Measurements from ENCODE around the gene C1QTNF5.
"Not testable (repeated sequence)": the region's sequence is repeated elsewhere in the genome, so short reads cannot be mapped to it uniquely, and the experiment has no call there.

Gene C1QTNF5, protein sequence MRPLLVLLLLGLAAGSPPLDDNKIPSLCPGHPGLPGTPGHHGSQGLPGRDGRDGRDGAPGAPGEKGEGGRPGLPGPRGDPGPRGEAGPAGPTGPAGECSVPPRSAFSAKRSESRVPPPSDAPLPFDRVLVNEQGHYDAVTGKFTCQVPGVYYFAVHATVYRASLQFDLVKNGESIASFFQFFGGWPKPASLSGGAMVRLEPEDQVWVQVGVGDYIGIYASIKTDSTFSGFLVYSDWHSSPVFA

DNA sequence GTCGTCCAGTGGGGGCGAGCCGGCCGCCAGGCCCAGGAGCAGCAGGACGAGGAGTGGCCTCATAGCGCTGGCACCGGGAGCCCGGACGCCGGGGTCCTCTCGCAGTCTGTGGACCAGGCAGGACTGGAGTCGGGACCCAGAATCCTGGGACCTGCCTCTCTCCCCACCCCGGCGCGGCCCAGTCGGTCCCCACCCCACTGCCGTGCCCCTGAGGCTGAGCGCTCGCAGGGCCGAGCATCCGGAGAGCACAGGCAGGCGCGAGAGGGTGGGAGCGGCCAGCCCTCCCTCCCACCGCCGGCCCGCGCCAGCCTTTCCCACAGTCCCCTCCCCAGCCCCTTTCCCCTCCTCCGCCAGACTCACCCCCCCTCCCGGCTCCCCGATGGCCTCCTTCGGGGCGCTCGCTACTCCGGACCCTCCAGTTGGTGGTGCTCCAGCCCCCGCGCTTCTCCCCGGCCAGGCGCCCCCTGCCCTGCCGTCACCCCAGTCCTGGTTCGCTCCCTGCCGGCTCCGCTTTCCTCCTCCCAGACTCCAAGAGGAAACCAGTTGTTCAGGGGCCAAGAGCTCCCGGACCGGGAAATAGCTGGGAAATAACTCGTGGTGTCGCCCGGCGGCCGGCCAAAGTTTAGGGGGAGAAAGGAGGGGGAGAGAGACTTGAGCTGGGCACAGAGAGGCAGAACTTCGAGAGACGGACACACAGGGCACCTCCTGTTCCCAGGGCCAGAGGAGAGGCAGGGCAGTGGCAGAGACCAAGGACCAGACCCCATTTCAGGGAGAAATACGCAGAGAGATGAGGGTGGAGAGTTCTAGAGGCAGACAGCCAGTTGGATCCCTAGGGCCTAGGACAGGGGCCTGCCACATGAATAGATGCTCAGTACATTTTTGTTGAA lies at the start of gene C1QTNF5:
TSS of gene C1QTNF5 (minus strand) at position 549 of the 887 bp plus-strand sequence. CDS start at position 63, 486 bp downstream.
- DNase-seq = no peak

GRCh38 chr11:119389611-119390254 lies 49.0 kb upstream of the C1QTNF5 start:
- DNase-seq = peak in 1 of 2 donors; percentile 18

DNA sequence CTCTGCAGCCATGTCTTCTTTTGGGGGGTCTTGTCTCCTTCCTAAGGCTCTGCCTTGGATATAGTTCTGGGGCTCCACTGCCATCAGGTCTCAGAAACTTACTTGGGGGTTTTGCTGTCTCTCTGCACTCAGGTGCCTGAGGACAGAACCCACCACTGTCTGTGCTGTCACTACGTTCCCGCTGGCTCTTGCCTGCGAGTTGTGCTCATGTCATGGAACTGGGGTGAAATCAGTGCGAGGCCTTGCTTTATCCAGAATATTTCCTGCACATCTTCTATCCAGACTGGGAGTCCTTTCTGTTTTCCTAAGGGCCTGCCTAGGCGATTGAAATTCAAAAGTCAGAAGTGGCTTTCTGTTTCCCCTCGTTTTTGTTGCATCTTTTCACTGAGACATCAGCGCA lies 47.4 kb upstream of the C1QTNF5 start:
- DNase-seq = no peak

GRCh38 chr11:119384332-119384731 lies 43.6 kb upstream of the C1QTNF5 start:
- no peak for DNase-seq

- not testable (repeated sequence) for DNase-seq
These were observed 41.8 kb upstream of the C1QTNF5 start for GRCh38 chr11:119382513-119382912.

- DNase-seq = no peak
These were observed 41.4 kb upstream of the C1QTNF5 start for GRCh38 chr11:119382101-119382500.

DNA sequence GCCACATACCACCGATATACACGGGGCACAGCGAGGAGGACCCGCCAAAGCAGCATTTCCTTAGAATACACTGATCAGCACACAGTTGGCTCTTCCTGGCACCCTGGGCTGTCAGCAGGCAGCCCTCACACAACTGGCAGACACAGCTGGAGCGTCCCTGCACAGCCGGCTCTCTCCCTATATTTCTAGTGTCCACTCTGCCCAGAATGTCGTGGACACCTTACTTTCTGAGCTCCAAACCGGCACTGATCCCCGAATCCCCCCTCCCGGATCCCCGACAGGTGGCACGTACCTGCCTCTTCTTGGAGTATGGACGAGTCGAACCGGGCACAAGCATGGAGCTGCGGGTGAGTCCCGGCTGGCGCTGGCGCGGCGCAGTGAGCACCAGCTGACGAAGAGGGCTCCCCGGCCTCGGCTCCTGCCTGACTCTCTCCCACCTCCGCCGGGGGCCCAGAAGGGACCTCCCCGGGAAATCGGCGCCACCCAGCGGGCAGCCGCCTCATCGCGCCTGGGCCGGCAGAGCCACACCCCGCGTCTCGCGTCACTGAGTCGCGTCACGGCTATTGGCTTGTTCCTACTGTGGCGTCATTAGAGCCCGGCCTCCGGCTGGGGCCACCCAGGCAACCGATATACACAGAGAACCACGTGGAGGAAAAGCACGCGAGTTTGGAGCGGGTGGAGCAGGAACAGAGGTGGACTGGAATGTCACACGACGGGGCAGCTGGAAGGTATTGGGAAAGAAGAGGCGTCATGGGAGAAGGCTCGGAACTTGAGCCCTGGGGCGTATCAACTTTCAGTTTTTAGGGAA lies 40.7 kb upstream of the C1QTNF5 start, which contains the start of gene USP2:
TSS of gene USP2 (minus strand) at position 510 of the 808 bp plus-strand sequence. CDS start 8,210 bp downstream, outside the sequence.
- peak; percentile 97 for DNase-seq

- DNase-seq = peak in 1 of 2 donors; percentile 16
These were observed 40.1 kb upstream of the C1QTNF5 start for GRCh38 chr11:119380827-119381180.

GRCh38 chr11:119380160-119380826 lies 39.6 kb upstream of the C1QTNF5 start:
- DNase-seq = no peak

DNA sequence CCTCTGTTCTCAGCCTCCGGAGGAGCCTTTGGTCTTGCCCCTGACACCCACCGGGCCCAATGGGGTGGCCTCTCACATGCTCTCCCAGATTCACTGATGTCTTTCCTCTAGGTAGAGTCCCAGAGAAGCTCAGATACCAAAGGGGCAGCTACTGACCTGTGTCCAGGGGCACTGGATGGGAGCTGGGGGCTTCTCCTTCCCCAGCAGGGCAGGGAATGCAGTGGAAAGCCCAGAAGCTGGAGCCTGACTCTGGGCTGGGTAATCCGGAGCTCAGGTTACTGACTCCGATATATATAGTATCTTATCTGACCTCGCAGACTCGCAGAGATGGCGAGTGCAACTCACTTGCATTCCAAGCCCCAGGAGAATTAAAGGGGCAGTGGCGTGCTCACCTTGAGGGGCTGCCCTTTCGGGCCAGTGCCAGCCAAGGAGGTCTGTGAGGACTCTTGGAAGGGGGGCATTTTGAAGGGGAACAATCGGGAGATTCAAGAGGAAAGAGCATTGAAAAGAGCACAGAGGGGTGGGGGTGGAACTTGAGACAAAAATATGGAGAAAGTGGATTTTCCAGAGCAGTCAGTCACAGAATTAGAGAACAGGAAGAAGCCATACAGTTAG lies 38.3 kb upstream of the C1QTNF5 start:
- DNase-seq = no peak

GRCh38 chr11:119377961-119378667 lies 37.4 kb upstream of the C1QTNF5 start:
- no peak for DNase-seq

DNA sequence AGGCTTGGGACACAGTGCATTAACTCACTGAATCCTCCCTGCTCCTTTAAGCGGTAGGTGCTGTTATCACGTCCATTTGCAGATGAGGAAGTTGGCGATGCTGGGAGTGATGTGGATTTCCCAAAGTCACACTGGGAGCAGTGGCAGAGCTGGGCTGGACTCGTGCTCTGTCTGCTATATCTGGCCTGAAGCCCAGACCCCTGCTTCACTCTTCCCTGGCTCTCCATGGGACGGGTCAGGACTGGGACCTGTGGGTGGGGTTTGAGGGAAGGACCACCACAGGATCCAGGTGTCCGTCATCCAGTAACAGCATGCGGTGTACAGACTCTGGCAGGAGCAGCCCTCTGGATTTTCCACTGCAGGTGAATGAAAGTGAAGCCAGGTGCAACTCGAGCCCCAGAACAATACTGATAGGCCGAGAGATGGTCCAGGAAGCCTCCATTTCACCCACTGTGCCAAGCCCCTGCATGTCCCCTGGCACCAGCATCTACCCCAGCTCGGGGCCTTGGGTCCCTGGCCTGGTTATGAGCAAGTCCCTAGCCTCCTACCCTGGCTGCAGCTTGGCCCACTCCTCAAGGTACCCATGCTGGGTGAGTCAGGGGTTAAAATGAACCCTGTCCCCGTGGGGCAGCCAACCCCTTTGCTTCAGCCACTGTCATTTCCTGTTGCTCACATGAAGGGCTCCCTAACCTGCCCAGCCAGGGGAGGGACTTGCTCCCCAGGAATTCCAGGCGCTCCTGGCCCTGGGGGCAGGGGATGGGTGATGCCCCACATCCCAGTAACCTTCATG lies 36.6 kb upstream of the C1QTNF5 start:
- DNase-seq = no peak

DNA sequence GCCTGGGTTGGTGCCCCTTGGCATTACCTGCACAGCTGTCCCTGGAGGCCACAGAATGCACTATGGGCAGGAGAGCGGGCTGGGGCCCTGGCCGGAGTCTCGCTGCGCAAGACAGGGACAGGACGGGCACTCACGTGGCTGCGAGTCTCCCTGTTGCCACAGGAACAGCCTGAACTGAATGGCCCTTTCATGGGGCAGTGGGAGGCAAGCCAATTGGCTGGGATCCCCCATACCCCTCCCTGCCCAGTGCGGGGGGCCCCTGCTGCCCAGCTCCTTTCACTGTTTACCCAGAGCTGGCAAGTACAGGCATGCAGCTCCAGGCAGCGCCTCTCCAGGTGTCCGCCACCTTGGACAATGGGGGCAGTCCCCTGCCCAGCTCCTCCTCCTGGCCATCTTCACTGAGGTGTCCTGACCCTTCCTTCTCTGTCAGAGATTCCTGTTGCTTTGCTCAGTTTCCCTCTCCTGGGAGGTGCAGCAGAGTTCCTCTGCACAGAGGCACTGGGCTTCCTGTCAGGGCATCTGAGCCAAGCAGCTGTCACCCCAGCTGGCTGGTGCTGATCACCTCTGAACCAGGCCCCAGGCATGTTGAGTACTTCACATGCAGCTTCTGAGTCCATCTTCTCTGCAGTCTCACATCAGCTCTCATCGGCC lies 35.6 kb upstream of the C1QTNF5 start:
- no peak for DNase-seq

- no peak for DNase-seq
These were observed 34.9 kb upstream of the C1QTNF5 start for GRCh38 chr11:119375337-119376196.

DNA sequence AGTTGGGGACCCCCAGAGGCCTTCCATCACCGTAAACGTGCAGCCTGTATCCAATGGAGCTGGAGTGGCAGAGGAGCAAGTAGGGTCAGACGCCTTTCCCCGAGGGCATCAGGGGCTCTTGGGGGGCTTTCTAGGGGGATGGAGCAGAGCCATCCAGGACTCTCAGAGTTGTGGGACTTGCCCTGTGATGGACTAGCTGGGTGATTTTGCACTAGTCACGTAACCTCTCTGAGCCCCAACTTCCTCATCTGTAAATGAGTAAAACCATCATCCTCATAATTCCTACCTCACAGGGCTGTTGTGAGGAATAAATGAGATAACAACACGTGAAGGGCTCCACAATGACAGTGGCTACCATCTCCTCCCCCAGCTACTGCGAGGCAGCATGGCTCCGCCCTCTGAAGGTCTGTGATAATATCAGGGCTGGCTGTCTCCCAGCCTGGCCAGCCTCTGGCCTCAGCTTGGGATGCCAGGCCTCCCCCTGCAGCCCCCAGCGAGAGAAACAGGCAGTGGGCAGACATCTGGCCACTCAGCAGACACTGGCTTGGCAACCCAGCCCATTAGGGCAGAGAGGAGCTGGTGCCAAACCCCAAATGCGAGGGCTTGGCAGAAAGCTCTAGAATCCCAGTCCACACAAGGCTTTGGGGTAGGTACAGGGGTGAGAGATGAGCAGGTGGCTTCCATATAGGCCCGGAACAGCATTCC lies 34.1 kb upstream of the C1QTNF5 start:
- DNase-seq = no peak

DNA sequence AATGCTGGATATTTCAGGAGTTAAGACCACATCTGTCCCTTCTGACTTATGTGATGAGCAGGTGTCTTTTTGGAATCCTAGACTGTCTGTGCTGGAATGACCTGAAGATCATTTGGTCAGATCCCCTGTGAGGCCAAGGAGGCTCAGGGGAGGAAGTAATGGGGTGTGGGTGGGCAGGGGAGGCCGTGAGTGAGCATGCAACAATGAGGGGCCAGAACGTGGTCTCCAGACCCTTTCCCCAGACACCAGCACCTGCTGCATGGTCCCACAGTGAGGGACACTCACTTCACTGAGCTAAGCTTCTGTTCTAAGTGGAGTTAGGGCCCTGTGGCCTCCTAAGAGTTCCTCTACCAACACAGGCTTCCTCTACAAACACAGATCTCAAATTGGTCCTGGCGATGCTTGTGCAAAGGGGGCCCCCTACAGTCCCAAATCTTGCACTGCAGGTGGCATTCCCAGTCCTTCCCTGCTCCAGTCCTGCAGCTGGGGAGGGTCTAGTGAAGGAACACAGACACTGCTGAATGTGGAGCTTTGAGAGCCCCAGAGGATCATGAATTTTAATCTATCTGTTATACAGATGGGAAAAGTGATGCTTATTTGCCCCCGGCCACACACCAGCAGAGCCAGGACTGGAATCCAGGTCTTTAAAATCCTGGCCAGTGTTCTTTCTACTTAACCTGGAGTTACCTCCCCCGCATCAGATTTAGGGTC lies 33.4 kb upstream of the C1QTNF5 start:
- peak; percentile 45 to 51 for DNase-seq

Measured in CD4-positive, alpha-beta T cell treated with Interleukin-4 for 1 hour (primary cell).